Measurements from ENCODE around the gene KAZN.

The KAZN gene

GRCh38 chr1:15157524-15158399 is 559.3 kb downstream of the KAZN start:
- FAIRE-seq = no peak
- DNase-seq (ENCODE audit: insufficient read length, low spot score) = no peak

GRCh38 chr1:15158506-15159165 is 560.2 kb downstream of the KAZN start:
- DNase-seq (ENCODE audit: insufficient read length, low spot score) (no peak), FAIRE-seq (no peak)

GRCh38 chr1:15159166-15159555 is 560.7 kb downstream of the KAZN start:
- DNase-seq (ENCODE audit: insufficient read length, low spot score) (no peak), FAIRE-seq (no peak)

GRCh38 chr1:15160626-15161025 is 562.1 kb downstream of the KAZN start:
- no peak for FAIRE-seq
- DNase-seq (ENCODE audit: insufficient read length, low spot score) = no peak

GRCh38 chr1:15167386-15167785 is 568.9 kb downstream of the KAZN start:
- FAIRE-seq (no peak), DNase-seq (ENCODE audit: insufficient read length, low spot score) (no peak)

All from GM19239 (cell line).